ENCODE measurements around the gene RAD1.
A peak's percentile ranks its signal among the peaks of the same experiment; 100 is the strongest.

GRCh38 chr5:34915856-34916192 is 520 bp upstream of the RAD1 start:
- TF ChIP-seq CTCF (IDR thresholded peaks at IDR 0.05) (no peak), NFE2L2 (conservative IDR thresholded peaks at IDR 0.05; ENCODE audit: low read length) (no peak), MAX (IDR thresholded peaks at IDR 0.05) (0 out of 2 replicates have a peak, but pooled peaks have one; percentile 11), RFX5 (IDR thresholded peaks at IDR 0.05) (no peak), POLR2A (IDR thresholded peaks at IDR 0.05; ENCODE audit: low read length) (no peak), EP300 (IDR thresholded peaks at IDR 0.05) (no peak), RNF2 (IDR thresholded peaks at IDR 0.05; ENCODE audit: borderline replicate concordance, low read depth) (no peak), FOSL2 (IDR thresholded peaks at IDR 0.05) (no peak), FOSL2 (CRISPR knock-in tag; IDR thresholded peaks at IDR 0.05) (no peak), RAD21 (conservative IDR thresholded peaks at IDR 0.05 in 1 of 2, IDR thresholded peaks at IDR 0.05 in 1 of 2) (no peak), SMC3 (IDR thresholded peaks at IDR 0.05) (no peak), CEBPB (IDR thresholded peaks at IDR 0.05) (no peak), MAFK (IDR thresholded peaks at IDR 0.05; ENCODE audit: partially characterized antibody) (no peak), RCOR1 (IDR thresholded peaks at IDR 0.05; ENCODE audit: low read depth, low read length) (no peak), BCL3 (IDR thresholded peaks at IDR 0.05) (no peak)

Data from A549 (cell line).